AG10803 (cell line): Measurements from ENCODE around the gene LMBRD1.

Experiments used
- DNase-seq: peaks from one replicate; pipeline ENCODE4 v3.0.0; 2010; ENCODE audit warnings: low read depth
- H3K4me3 ChIP-seq: 2 replicates; pipeline ENCODE4 v1.5.1; 2011; ENCODE audit warnings: mild to moderate bottlenecking, low read length, control low read depth
- TF ChIP-seq, protein P1 (sequence below): conservative IDR thresholded peaks from 2 replicates; pipeline ENCODE4 v1.5.1; 2011; ENCODE audit warnings: mild to moderate bottlenecking, low read length, control low read depth, inconsistent platforms

LMBRD1 gene

DNA sequence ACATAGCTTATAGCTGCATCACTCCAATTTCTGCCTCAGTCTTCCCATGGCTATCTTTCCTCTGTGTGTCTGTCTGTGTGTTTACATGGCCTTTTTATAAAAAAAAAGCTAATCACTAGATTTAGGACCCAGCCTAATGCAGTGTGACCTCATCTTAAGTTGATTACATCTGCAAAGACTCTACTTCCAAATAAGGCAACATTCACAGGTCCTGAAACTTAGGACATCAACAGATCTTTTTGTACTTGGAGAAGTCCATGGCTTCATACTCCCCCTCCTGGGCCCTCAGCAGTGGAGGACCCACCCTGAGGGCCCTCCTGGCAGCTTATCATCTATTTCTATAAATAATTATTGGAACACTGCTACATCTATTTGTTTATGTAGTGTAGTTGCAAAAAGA lies 146.1 kb downstream of the LMBRD1 start:
- TF ChIP-seq, protein P1, sequence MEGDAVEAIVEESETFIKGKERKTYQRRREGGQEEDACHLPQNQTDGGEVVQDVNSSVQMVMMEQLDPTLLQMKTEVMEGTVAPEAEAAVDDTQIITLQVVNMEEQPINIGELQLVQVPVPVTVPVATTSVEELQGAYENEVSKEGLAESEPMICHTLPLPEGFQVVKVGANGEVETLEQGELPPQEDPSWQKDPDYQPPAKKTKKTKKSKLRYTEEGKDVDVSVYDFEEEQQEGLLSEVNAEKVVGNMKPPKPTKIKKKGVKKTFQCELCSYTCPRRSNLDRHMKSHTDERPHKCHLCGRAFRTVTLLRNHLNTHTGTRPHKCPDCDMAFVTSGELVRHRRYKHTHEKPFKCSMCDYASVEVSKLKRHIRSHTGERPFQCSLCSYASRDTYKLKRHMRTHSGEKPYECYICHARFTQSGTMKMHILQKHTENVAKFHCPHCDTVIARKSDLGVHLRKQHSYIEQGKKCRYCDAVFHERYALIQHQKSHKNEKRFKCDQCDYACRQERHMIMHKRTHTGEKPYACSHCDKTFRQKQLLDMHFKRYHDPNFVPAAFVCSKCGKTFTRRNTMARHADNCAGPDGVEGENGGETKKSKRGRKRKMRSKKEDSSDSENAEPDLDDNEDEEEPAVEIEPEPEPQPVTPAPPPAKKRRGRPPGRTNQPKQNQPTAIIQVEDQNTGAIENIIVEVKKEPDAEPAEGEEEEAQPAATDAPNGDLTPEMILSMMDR = no peak
- no peak for DNase-seq
- no peak overlapping the region for H3K4me3 ChIP-seq

DNA sequence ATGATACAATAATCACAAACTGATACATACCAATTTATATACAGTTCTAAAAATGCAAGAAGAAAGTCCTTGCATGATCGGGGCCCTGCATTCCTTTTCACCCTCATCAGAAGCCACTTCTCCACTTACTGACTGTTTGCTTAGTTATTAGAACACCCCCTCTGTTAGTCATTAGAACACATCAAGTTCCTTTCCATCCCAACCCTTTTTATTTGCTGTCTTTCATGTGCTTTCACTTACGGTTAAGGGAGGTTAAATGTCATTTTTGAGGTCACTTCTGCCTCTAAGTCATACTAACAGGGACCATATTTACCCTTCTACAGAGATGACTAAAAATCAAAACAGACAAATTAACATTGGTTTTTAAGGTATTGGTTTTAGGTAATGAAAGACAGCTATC lies 149.1 kb downstream of the LMBRD1 start:
- DNase-seq = no peak
- H3K4me3 ChIP-seq = no peak overlapping the region
- TF ChIP-seq, protein P1 = no peak

DNA sequence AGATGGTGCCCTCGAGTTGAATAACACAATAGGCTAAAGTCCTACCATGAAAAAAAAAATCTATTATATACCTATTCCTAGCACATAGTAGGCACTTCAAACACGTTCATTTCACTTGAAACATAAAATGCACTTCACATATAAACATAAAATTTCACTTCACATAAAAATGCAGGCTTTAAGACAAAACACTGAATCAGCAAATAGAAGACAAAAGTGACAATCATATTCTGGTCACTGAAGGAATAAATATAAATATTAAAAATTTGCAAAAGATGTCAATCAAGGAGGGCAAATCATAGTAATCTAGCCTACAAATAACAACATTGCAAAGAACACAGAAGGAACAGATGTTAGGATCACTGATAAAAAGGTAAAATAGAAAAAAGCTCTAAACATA lies 153.1 kb downstream of the LMBRD1 start:
- H3K4me3 ChIP-seq = no peak overlapping the region
- TF ChIP-seq, protein P1 = no peak

DNA sequence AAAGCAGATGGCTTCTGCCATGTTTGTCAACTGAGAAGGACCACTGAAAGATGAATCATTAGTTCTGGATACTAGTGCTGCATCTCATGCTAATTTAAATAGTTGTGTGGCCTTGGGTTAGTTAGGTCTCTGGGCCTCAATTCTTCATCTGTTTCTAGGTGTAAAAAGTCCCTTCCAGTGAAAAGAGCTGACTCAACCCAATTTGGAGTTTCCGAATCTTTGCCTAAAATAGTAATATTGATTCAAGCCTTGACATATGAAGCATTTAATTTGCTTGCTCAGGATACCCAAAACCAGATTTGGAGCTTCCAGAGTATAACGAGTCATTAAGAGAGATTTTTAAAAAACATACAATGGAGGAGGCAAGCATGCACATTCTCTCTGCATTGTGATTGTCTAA lies 163.9 kb downstream of the LMBRD1 start:
- no peak for DNase-seq
- TF ChIP-seq, protein P1 = no peak
- H3K4me3 ChIP-seq = no peak overlapping the region

More for the DNA sequence above, 153.1 kb downstream of the LMBRD1 start:
- DNase-seq = no peak

DNA sequence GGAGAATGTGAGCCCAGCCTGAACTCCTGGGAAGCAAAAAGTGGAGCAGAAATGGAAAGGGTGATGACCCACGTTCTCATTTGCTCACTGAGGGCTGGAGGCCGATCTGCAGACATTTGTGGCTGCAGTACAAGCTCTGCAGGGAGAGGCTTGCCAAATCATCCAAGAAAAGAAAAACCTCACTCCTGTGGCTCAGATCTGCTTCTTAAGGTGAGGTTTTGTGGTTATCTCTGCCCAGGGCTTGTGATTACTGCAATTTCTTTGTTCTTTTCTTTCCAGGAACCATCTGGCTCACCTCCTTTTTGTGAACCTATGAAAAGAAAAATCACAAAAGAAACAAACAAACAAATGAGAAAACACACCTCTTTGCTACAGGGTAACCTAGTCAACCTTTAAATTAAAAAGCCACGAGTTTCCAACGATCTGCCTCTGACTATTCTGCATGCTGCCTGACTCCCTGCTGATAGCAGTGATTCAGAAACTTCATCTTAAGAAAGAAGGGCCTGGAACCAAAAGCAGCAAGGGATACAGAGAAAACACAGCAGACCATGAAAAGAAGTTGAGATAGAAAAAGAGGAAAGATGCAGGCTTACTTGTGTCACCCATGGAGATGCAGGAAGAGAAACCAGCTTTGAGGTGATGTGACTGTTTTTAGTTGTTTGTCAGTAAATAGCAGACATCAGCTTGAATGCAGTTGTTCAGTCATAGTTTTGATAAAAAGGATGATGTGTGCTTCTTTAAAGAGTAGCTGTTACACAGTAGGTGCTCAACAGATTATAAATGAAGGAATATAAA lies 165.1 kb downstream of the LMBRD1 start:
- H3K4me3 ChIP-seq = no peak overlapping the region
- TF ChIP-seq, protein P1 = no peak
- DNase-seq = no peak

DNA sequence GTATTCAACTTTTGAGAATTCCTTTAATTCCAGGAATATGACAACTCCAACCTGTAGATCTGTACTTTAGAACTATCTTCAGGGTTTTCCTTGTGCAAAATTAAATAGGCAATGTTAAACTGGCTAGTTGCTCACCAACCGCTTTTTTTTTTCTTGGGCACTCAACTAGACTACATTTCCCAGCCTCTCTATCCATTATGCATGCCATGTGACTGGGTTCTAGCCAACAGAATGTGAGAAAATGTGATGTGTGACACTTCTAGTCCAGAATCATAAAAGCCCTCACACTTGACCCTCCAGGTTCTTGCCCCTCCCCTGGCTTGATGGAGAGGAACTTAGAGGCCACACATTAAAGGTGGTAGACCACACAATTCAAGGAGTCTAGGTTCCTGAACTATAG lies 166.0 kb downstream of the LMBRD1 start:
- DNase-seq = no peak
- H3K4me3 ChIP-seq = no peak overlapping the region
- TF ChIP-seq, protein P1 = no peak

DNA sequence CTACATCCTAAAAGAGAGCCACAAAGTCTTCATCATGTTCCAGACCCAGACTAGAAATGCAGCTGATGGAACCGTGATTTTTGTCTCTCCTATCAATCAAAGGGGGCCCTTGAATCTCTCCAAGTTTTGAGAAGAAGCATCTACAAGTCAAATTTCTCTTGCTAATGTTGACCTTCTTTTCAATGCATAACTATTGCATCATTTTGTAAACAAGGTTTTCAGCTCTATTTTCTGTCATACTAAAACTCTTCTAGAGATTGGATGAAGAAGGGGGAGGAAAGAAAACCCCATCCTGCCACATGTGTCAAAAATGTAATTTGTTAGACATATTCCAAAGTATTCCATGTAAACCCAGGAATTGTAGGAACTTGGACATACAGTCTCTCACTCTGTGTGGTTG lies 169.2 kb downstream of the LMBRD1 start:
- no peak for DNase-seq
- no peak overlapping the region for H3K4me3 ChIP-seq
- TF ChIP-seq, protein P1 = no peak
